ENCODE data around the gene ADGRG4.
"Not testable (repeated sequence)": the region's sequence is repeated elsewhere in the genome, so short reads cannot be mapped to it uniquely, and the experiment has no call there.

The ADGRG4 gene

GRCh38 chrX:136387951-136388502 lies 87.3 kb downstream of the ADGRG4 start:
- no peak for DNase-seq (ENCODE audit: low spot score)

GRCh38 chrX:136390921-136391320 lies 90.2 kb downstream of the ADGRG4 start:
- no peak for DNase-seq (ENCODE audit: low spot score)

- DNase-seq (ENCODE audit: low spot score): no peak
Observed at GRCh38 chrX:136395271-136395670, 94.5 kb downstream of the ADGRG4 start.

- DNase-seq (ENCODE audit: low spot score): no peak
Observed at GRCh38 chrX:136397001-136397400, 96.2 kb downstream of the ADGRG4 start.

GRCh38 chrX:136405126-136405525 lies 104.4 kb downstream of the ADGRG4 start:
- no peak for DNase-seq (ENCODE audit: low spot score)

GRCh38 chrX:136417806-136418205 lies 117.0 kb downstream of the ADGRG4 start:
- no peak for DNase-seq (ENCODE audit: low spot score)

- DNase-seq (ENCODE audit: low spot score): no peak
Observed at GRCh38 chrX:136421338-136421737, 120.6 kb downstream of the ADGRG4 start.

GRCh38 chrX:136423724-136424123 lies 123.0 kb downstream of the ADGRG4 start:
- no peak for DNase-seq (ENCODE audit: low spot score)

- DNase-seq (ENCODE audit: low spot score): no peak
Observed at GRCh38 chrX:136425996-136426395, 125.2 kb downstream of the ADGRG4 start.

GRCh38 chrX:136431625-136432024 lies 130.9 kb downstream of the ADGRG4 start:
- DNase-seq (ENCODE audit: low spot score): no peak

GRCh38 chrX:136437774-136438173 lies 137.0 kb downstream of the ADGRG4 start:
- no peak for DNase-seq (ENCODE audit: low spot score)

GRCh38 chrX:136438192-136438591 lies 137.4 kb downstream of the ADGRG4 start:
- no peak for DNase-seq (ENCODE audit: low spot score)

GRCh38 chrX:136445674-136446073 lies 144.9 kb downstream of the ADGRG4 start:
- not testable (repeated sequence) for DNase-seq (ENCODE audit: low spot score)

- DNase-seq (ENCODE audit: low spot score): no peak
Observed at GRCh38 chrX:136446208-136446607, 145.4 kb downstream of the ADGRG4 start.

- no peak for DNase-seq (ENCODE audit: low spot score)
Observed at GRCh38 chrX:136447308-136447707, 146.5 kb downstream of the ADGRG4 start.

- DNase-seq (ENCODE audit: low spot score): no peak
Observed at GRCh38 chrX:136447968-136448367, 147.2 kb downstream of the ADGRG4 start.

- no peak for DNase-seq (ENCODE audit: low spot score)
Observed at GRCh38 chrX:136450050-136450830, 149.5 kb downstream of the ADGRG4 start.

GRCh38 chrX:136452614-136453013 lies 151.9 kb downstream of the ADGRG4 start:
- DNase-seq (ENCODE audit: low spot score): no peak

- no peak for DNase-seq (ENCODE audit: low spot score)
Observed at GRCh38 chrX:136453114-136453513, 152.4 kb downstream of the ADGRG4 start.

GRCh38 chrX:136453771-136454170 lies 153.0 kb downstream of the ADGRG4 start:
- DNase-seq (ENCODE audit: low spot score): no peak

GRCh38 chrX:136456133-136456532 lies 155.4 kb downstream of the ADGRG4 start:
- DNase-seq (ENCODE audit: low spot score): no peak

- no peak for DNase-seq (ENCODE audit: low spot score)
Observed at GRCh38 chrX:136457303-136457917, 156.6 kb downstream of the ADGRG4 start.

- no peak for DNase-seq (ENCODE audit: low spot score)
Observed at GRCh38 chrX:136464589-136464988, 163.8 kb downstream of the ADGRG4 start.

Measured in hematopoietic multipotent progenitor cell treated with erythropoietin and hydrocortisone succinate and interleukin-3 and kit ligand, for 15 days (in vitro differentiated cells).